GM12891 (cell line): ENCODE data around the gene IQGAP2.

ENCODE experiments used
- POLR2A ChIP-seq: IDR thresholded peaks from 2 replicates; pipeline ENCODE4 v1.6.1; 2011; ENCODE audit warnings: low read depth, low read length, control low read depth
- POLR2AphosphoS5 ChIP-seq: IDR thresholded peaks from 2 replicates; pipeline ENCODE4 v1.6.1; 2011; ENCODE audit warnings: low read depth, low read length, control low read depth
- TAF1 ChIP-seq: IDR thresholded peaks from 2 replicates; pipeline ENCODE4 v1.6.1; 2011; ENCODE audit warnings: low read depth, low read length, control low read depth

- no peak for TF ChIP-seq POLR2A
- no peak for TF ChIP-seq POLR2AphosphoS5
- no peak for TF ChIP-seq TAF1
These were observed 158.1 kb downstream of the IQGAP2 start for GRCh38 chr5:76560952-76561891.
